ENCODE measurements around the gene JAGN1.
"Not testable (repeated sequence)": the region's sequence is repeated elsewhere in the genome, so short reads cannot be mapped to it uniquely, and the experiment has no call there.

JAGN1 gene

DNA sequence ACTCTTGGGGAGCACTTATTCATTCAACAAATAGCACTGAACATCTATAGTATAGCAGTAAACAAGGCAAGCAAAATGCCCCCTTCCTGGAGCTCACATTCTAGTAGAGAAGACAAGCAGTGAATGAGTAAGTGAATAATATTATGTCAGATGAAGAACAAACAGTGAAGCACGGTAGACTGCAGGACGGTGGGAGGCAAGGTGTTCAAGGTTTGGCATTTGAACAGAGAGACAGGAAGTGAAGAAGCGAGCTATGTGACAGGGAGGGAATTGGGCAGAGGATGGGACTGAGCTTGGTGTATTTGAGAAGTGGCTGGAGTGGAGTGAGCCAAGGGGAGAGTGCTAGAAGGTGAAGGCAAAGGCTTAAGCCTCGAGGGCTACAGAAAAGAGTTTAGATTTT lies 44.6 kb downstream of the JAGN1 start:
- Histone ChIP-seq H3K4me2 (ENCODE audit: low read length) (peak overlapping the region; percentile 96), H3K4me3 (ENCODE audit: low read length) (peak overlapping the region; percentile 92), H3K79me2 (ENCODE audit: low read length) (peaks cover 11% of the 10 kb centered on the region), H2AFZ (ENCODE audit: low read depth, low read length) (no peak overlapping the region), H3K36me3 (replicated peaks; ENCODE audit: low read depth, low read length) (peaks cover 4% of the 10 kb centered on the region), H3K27ac (ENCODE audit: low read length) (no peak overlapping the region), H3K27me3 (ENCODE audit: low read depth, low read length) (no peaks in the 10 kb centered on the region), H4K20me1 (ENCODE audit: insufficient read depth, low read length) (no peaks in the 10 kb centered on the region), H3K9ac (ENCODE audit: low read length) (no peak overlapping the region), H3K9me3 (ENCODE audit: insufficient read depth, low read length) (no peaks in the 10 kb centered on the region), H3K4me1 (ENCODE audit: low read length) (peaks cover 12% of the 10 kb centered on the region)
- no peak for TF ChIP-seq EZH2phosphoT487 (IDR thresholded peaks at IDR 0.05; ENCODE audit: low read depth)
- TF ChIP-seq, protein P1, sequence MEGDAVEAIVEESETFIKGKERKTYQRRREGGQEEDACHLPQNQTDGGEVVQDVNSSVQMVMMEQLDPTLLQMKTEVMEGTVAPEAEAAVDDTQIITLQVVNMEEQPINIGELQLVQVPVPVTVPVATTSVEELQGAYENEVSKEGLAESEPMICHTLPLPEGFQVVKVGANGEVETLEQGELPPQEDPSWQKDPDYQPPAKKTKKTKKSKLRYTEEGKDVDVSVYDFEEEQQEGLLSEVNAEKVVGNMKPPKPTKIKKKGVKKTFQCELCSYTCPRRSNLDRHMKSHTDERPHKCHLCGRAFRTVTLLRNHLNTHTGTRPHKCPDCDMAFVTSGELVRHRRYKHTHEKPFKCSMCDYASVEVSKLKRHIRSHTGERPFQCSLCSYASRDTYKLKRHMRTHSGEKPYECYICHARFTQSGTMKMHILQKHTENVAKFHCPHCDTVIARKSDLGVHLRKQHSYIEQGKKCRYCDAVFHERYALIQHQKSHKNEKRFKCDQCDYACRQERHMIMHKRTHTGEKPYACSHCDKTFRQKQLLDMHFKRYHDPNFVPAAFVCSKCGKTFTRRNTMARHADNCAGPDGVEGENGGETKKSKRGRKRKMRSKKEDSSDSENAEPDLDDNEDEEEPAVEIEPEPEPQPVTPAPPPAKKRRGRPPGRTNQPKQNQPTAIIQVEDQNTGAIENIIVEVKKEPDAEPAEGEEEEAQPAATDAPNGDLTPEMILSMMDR (IDR thresholded peaks at IDR 0.05; ENCODE audit: low read depth, low read length): no peak

DNA sequence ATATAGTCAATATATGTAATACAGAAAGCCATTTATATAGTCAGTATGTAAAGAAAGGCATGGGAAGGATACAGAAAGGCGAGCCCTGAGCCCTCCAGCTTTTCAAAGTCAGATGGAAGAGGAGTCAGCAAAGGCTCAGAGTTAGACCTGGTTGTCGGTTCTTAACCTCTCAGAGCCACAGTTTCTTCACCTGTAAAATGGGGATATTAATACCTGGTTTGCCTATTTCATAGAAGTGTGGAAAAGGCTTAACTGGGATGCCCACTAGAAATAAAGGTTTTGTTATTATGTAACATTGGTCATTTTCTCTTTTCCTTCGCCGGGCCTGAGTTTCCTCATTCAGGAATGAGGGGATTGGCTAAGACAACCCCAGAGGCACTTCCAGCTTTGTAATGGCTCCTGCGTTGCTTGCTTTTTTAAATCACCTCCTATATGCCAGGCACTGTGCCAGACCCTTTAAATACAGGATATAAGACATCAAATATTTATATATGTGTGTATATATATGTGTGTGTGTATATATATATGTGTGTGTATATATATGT lies 45.6 kb downstream of the JAGN1 start:
- Histone ChIP-seq H3K4me3 (ENCODE audit: low read length) (no peak overlapping the region), H3K27ac (ENCODE audit: low read length) (no peak overlapping the region), H2AFZ (ENCODE audit: low read depth, low read length) (no peak overlapping the region), H3K9ac (ENCODE audit: low read length) (no peak overlapping the region), H4K20me1 (ENCODE audit: insufficient read depth, low read length) (no peaks in the 10 kb centered on the region), H3K4me1 (ENCODE audit: low read length) (peaks cover 12% of the 10 kb centered on the region), H3K79me2 (ENCODE audit: low read length) (peaks cover 11% of the 10 kb centered on the region), H3K4me2 (ENCODE audit: low read length) (no peak overlapping the region), H3K36me3 (replicated peaks; ENCODE audit: low read depth, low read length) (peaks cover 4% of the 10 kb centered on the region), H3K27me3 (ENCODE audit: low read depth, low read length) (no peaks in the 10 kb centered on the region), H3K9me3 (ENCODE audit: insufficient read depth, low read length) (no peaks in the 10 kb centered on the region)
- TF ChIP-seq, protein P1 (IDR thresholded peaks at IDR 0.05; ENCODE audit: low read depth, low read length): no peak
- TF ChIP-seq EZH2phosphoT487 (IDR thresholded peaks at IDR 0.05; ENCODE audit: low read depth): no peak

DNA sequence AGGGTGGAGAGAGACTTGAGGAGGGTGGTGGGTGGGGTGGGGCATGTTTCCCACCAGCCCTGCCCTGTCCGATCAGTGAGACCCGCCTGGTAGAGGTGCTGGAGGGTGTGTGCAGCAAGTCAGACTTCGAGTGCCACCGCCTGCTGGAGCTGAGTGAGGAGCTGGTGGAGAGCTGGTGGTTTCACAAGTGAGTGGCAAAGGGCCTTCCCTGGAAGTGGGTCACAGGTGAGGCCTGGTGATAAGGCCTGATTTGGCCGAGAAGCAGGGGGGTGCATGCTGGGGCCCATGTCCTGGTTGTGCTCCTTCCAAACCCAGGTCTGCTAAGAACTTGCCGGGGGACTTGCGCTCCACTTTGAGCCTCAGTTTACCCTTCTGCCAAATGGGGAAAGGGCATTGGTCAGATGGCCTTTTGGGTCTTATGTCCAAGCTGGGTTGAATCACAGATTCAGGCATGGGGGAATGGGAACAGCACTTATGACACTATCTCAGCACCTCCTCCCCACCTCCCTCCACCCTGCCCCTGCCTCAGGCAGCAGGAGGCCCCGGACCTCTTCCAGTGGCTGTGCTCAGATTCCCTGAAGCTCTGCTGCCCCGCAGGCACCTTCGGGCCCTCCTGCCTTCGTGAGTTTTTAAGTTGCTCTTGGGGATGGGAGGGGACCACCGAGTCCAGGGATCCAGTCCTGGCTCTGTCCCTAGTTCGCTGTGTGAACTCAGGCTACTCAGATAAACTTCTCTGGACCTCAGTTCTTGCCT lies 47.3 kb downstream of the JAGN1 start:
- Histone ChIP-seq H3K4me1 (ENCODE audit: low read length) (peaks cover 10% of the 10 kb centered on the region), H4K20me1 (ENCODE audit: insufficient read depth, low read length) (no peaks in the 10 kb centered on the region), H2AFZ (ENCODE audit: low read depth, low read length) (no peak overlapping the region), H3K79me2 (ENCODE audit: low read length) (peaks cover 11% of the 10 kb centered on the region), H3K4me3 (ENCODE audit: low read length) (no peak overlapping the region), H3K9me3 (ENCODE audit: insufficient read depth, low read length) (no peaks in the 10 kb centered on the region), H3K36me3 (replicated peaks; ENCODE audit: low read depth, low read length) (peaks cover 4% of the 10 kb centered on the region), H3K4me2 (ENCODE audit: low read length) (no peak overlapping the region), H3K27me3 (ENCODE audit: low read depth, low read length) (no peaks in the 10 kb centered on the region), H3K9ac (ENCODE audit: low read length) (no peak overlapping the region), H3K27ac (ENCODE audit: low read length) (no peak overlapping the region)
- TF ChIP-seq, protein P1 (IDR thresholded peaks at IDR 0.05; ENCODE audit: low read depth, low read length): no peak
- no peak for TF ChIP-seq EZH2phosphoT487 (IDR thresholded peaks at IDR 0.05; ENCODE audit: low read depth)

DNA sequence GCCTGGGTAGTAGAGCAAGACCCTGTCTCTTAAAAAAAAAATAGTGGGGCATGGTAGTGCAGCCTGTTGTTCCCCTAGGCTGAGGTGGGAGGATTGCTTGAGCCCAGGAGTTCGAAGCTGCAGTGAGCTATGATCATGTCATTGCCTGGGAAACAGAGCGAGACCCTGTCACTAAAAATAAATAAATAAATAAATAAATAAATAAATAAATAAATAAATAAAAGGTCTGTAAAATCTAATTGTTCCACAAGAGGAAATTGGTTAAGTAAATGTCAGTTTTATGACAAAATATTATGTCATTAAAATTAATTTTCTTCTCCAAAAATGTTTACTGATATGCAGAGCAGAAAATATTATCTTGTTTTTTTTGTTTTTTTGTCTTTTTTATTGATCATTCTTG lies 48.6 kb downstream of the JAGN1 start:
- no peak overlapping the region for H3K27ac ChIP-seq (ENCODE audit: low read length)
- no peak overlapping the region for H3K4me2 ChIP-seq (ENCODE audit: low read length)
- H3K4me3 ChIP-seq (ENCODE audit: low read length): no peak overlapping the region
- no peak overlapping the region for H2AFZ ChIP-seq (ENCODE audit: low read depth, low read length)
- no peak for TF ChIP-seq EZH2phosphoT487 (IDR thresholded peaks at IDR 0.05; ENCODE audit: low read depth)
- TF ChIP-seq, protein P1 (IDR thresholded peaks at IDR 0.05; ENCODE audit: low read depth, low read length): no peak
- H3K36me3 ChIP-seq (replicated peaks; ENCODE audit: low read depth, low read length): peaks cover 4% of the 10 kb centered on the region
- no peaks in the 10 kb centered on the region for H3K9me3 ChIP-seq (ENCODE audit: insufficient read depth, low read length)
- no peaks in the 10 kb centered on the region for H4K20me1 ChIP-seq (ENCODE audit: insufficient read depth, low read length)
- H3K79me2 ChIP-seq (ENCODE audit: low read length): peaks cover 11% of the 10 kb centered on the region
- H3K4me1 ChIP-seq (ENCODE audit: low read length): peaks cover 10% of the 10 kb centered on the region
- no peak overlapping the region for H3K9ac ChIP-seq (ENCODE audit: low read length)
- no peaks in the 10 kb centered on the region for H3K27me3 ChIP-seq (ENCODE audit: low read depth, low read length)

DNA sequence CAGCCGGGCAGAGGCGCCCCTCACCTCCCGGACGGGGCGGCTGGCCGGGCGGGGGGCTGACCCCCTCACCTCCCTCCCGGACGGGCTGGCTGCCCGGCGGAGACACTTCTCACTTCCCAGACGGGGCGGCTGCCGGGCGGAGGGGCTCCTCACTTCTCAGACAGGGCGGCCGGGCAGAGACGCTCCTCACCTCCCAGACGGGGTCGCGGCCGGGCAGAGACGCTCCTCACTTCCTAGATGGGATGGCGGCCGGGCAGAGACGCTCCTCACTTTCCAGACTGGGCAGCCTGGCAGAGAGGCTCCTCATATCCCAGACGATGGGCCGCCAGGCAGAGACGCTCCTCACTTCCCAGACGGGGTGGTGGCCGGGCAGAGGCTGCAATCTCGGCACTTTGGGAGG lies 49.5 kb downstream of the JAGN1 start:
- not testable (repeated sequence) for H2AFZ ChIP-seq (ENCODE audit: low read depth, low read length); H4K20me1 ChIP-seq (ENCODE audit: insufficient read depth, low read length); H3K27ac ChIP-seq (ENCODE audit: low read length); H3K27me3 ChIP-seq (ENCODE audit: low read depth, low read length); H3K4me3 ChIP-seq (ENCODE audit: low read length); H3K79me2 ChIP-seq (ENCODE audit: low read length); H3K36me3 ChIP-seq (replicated peaks; ENCODE audit: low read depth, low read length); H3K9ac ChIP-seq (ENCODE audit: low read length); H3K9me3 ChIP-seq (ENCODE audit: insufficient read depth, low read length); H3K4me1 ChIP-seq (ENCODE audit: low read length); H3K4me2 ChIP-seq (ENCODE audit: low read length)
